GM18498 (cell line): Measurements from ENCODE around the gene OTOR.

Experiments
- ATAC-seq: cut with Tn5 transposase; IDR thresholded peaks from one replicate; pipeline ENCODE4 v1.9.1; 2021; ENCODE audit warnings: mild to moderate bottlenecking, moderate library complexity; ENCODE audit not compliant: unreplicated experiment

OTOR gene, protein sequence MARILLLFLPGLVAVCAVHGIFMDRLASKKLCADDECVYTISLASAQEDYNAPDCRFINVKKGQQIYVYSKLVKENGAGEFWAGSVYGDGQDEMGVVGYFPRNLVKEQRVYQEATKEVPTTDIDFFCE

DNA sequence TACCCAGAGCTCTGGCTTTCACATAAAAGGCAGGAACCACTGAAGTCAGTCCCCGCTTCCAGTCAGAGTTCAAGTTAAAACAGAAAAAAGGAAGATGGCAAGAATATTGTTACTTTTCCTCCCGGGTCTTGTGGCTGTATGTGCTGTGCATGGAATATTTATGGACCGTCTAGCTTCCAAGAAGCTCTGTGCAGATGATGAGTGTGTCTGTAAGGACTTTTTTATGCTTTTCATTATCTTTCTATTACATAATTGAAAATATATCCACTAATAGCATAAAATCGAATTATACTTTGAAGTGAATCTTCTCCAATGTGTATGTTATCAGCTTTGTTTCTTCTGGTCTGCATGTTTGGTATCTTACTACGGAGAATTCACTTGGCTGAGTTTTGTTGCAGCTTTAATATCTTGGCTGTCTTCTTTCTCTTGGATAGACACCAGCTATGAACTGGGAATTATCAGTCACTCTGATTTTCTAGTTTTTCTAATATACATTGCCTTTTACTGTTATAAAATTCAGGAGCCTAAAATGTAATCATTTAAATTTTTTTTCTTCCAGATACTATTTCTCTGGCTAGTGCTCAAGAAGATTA is at the start of gene OTOR:
Gene OTOR (plus strand): TSS at position 51 of the 593 bp plus-strand sequence. CDS start 44 bp downstream, at position 95.
- no peak for ATAC-seq

DNA sequence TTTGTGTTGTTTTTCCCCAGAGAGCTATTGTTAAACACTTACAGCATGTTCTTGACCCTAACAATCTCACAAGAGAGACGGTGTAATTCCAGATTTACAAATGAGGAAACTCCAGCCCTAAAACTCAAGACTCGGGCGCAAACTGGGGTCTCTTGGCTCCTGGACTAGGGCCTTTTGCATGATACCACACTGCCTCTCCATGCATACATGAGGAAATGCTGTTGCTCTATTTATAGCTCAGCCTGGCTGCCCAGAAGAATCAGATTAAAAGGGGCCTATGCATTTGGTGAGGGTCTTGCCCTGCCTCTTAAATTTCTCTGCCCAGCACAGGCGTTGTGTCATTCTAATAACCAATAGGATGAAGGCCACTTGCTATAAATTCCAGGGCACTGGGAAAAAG is 48.9 kb upstream of the OTOR start:
- ATAC-seq: no peak

DNA sequence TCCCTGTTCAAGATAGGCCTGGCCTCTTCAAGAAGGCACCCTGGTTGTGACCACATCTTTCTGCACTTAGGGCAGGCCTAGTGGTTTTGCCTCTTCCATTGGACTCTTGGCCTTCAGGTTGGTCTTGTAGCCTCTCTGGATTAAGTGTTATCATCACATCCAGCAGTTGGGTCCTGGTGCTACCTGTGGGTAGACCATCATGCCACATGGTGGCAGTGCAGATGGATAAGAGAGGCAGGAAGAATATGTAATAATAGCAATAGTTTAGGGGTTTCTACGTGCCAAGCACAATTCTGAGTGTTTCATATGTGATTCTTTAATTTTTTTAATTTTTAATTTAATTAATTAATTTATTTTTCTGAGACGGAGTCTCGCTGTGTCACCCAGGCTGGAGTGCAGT is 46.9 kb upstream of the OTOR start:
- no peak for ATAC-seq

DNA sequence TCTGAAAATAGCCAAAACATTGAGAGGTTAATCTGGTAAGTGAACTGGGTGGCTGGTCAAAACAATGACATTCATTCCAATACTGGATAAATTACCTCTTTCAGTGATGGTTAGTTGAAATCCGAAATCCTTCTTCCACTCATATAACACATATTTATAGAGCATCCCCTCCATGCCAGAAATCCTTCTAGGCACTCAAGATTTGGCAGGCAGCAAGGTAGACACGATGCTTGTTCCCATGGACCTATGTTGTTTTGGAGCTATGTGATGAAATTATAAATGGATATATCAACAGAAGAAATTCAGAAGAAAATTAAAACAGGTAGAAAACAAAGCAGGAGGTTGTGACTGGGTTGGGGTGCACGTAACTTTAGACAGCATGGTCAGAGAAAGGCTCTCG is 44.6 kb upstream of the OTOR start:
- no peak for ATAC-seq

DNA sequence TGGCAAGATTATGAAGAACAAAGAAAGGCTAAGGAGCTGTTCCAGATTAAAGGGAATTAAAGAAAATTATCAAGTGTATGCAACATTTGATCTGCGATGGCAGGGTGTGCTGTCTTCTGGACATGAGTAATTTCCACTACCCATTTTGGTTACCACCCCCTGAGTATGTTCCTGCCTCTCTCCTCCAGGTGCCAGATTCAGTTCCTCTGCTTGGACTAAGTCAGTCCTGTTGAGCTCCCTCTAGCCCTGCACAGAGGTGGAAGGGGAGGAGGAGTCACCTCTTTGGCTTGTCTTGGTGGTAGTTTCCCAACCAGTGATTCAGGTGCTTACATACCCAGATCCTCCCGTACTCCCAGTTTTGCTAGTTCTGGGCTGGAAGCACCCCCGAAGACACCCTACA is 40.5 kb upstream of the OTOR start:
- ATAC-seq: peak; percentile 64

DNA sequence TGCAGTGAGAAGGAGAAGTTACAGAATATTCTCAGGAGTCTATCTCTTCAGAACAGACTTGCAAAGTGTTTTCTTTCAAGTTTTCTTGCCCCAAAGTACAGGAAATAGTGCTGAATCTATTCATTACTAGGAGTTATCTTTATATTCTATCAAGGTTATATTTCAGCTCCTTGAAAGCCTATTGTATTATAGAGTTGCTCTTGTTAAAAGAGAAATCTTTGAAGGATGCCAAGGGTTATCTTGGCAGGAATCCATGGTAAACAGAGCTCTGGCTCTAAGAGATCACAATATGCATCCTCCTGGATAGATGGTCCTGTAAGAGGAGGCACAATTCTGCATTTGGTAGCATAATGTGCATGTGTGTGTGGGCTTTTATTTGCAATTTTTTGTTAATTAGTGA is 39.6 kb upstream of the OTOR start:
- no peak for ATAC-seq

DNA sequence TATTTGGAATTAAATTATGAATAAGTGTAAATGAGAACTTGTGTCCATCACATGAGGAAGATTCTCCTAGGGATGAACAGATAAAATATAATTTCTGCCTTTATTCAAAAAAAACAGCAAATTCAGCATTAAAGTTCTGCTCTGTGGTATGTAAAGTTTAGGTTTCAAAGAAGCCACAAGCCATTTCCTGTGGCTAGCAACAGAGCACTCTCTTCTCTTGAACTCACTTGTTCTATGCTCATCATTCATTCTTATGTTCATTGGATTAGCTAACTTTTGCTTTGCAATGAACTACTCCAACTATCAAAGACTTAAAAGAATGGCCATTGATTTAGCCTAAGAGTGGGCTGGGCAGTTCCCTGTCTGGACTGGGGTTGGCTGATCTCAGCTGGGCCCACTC is 39.1 kb upstream of the OTOR start:
- peak; percentile 83 for ATAC-seq

DNA sequence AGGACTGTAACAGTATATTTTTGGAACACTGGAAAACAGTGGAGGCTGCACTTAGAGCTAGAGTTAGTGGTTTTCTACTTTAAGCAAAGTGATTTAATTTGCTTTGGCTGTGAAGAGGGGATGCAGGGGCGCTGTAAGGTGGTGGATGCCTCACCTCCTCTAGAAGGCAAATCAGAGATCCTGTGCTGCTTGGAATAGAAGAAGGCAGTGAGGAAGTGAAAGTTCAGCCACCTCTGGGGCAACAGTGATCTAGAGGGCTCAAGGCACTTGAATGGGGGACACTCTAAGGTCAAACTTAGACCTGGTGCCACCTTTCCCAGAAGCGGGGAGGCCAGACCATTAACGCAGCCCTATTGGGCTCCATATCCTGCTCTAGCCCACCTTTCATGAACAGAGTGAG is 37.4 kb upstream of the OTOR start:
- ATAC-seq: peak; percentile 54

DNA sequence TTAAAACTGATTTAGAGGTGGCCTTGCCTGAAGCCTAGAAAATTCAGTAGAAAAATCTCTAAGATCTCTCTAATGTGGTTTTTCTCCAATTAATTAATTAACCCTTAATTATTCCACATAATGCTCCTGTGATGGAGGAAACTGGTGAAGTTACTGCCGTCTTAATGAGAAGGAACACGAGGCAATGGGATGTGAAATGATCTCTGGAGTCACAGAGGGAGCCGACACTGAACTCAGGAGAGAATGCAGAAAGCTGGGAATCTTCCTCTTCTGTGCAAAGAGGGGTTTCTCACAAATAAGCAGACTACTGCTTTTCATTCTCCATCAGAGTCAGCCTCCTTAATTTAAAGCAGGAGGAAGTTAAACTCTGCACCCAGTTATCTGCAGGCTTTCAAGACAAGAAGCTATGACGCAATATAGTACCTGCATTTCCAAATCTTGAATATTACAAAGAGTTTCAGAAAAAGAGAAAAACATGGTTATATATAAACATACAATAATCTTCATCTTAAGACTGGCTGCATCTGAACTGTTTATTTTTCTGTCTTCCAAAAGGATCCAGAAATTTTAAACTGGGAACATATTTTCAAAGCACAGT is 36.4 kb upstream of the OTOR start:
- ATAC-seq: no peak

DNA sequence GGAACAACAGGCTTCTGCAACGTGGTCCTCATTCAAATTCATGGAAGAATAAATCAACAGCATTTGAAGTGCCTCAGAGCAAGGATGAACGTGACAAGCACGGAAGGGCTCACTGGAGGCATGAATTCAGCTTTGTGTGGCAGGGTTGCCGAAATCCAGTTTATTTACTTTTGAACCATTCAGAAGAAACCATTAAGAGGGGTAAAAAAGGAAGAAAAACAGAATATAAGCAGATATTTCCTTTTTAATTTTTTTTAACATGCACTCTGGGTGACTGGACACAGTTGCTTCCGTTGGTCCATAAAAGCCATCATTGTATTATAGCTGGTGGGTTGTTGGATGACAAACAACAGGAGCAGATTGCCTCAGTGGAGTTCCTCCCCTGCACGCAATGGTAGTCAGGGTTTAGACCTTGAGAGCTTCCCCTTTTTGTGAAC is 35.6 kb upstream of the OTOR start:
- ATAC-seq: no peak

DNA sequence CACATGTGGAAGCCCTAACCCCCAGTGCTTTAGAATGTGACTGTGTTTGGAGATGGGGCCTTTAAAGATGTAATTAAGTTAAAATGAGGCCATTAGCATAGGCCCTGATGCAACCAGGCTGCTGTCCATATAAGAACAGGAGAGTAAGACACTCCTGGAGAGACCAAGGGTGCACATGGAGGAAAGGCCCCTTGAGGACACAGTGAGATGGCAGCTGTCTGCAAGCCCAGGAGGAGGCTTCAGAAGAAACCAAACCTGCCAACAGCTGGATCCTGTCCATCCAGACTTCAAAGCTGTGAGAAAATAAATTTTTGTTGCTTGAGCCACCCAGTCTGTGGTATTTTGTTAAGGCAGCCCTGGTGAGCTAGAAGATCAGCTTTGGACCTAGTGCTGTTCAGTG is 35.1 kb upstream of the OTOR start:
- ATAC-seq: no peak

DNA sequence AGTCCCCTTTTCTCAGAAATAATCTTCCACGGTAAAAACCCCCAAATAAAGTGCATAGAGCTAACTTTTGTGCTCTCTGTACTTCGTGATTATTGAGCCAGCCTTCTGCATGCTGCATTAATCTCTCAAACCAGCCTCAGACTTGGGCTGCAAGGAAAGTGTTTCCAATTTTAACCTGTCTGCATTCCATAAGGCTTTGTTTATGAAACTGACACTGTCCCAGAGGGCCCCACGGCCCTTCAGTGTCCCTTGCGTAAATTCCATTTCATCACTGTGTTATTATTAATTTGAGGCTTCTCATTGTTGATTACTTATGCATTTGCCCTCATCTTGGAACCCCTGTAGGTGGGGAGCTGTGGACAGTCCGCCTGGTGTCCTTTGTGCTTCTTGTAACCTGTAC is 33.9 kb upstream of the OTOR start:
- no peak for ATAC-seq

DNA sequence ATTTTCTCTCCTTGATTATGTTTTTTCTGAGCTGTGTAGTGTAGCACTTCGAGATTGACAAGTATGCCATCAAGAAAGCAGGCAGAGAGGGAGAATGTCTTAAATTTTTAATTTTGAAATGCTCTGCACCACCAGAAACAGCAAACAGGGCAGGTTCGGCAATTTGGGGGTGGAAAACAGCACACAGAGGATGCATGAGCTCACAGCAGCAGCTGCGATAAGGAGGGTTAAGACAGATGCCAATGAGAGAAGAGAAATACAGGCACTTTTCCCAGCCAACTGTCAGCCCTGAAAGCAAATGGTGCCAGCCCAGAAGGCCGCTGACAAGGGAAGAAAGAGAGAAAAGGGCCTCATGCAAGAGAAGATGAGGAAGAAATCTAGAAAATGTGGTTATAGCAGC is 33.4 kb upstream of the OTOR start:
- ATAC-seq: no peak

DNA sequence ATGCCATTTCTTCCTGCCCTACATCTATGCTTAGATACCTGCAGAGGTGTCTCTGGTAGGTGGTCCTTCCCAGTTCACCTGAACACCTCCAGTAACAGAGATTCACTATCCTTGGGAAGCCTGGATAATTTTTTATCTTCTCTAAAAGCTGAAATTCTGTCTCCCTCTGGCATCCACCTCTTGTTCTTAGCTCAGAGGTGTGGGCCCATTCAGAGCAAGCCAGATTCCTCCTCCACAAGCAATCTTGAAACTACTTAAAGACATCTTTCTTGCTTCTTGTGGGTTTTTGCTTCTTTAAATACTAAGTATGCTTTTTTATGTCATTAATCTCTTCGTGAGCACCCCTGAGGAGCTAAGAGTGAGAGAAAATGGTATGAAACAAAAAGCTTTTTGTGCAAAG is 28.7 kb upstream of the OTOR start:
- ATAC-seq: no peak

DNA sequence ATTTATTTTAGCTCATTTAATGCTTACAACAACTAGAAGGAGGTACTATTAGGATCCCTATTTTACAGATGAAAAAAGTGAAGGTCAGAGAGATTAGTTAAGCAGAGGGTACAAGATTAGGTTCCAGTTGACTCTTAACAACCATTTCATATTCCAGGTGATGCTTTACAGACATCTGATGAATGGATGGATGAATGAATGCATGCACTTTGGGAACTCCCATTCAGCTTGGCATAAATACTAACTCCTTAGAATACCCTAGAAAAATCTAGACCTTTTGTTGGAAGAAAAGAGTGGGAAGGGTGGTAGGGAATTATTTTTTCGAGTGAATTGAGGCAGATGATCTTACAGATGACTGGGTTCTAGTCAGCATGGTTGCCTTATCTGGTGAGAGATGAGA is 19.1 kb upstream of the OTOR start:
- no peak for ATAC-seq

DNA sequence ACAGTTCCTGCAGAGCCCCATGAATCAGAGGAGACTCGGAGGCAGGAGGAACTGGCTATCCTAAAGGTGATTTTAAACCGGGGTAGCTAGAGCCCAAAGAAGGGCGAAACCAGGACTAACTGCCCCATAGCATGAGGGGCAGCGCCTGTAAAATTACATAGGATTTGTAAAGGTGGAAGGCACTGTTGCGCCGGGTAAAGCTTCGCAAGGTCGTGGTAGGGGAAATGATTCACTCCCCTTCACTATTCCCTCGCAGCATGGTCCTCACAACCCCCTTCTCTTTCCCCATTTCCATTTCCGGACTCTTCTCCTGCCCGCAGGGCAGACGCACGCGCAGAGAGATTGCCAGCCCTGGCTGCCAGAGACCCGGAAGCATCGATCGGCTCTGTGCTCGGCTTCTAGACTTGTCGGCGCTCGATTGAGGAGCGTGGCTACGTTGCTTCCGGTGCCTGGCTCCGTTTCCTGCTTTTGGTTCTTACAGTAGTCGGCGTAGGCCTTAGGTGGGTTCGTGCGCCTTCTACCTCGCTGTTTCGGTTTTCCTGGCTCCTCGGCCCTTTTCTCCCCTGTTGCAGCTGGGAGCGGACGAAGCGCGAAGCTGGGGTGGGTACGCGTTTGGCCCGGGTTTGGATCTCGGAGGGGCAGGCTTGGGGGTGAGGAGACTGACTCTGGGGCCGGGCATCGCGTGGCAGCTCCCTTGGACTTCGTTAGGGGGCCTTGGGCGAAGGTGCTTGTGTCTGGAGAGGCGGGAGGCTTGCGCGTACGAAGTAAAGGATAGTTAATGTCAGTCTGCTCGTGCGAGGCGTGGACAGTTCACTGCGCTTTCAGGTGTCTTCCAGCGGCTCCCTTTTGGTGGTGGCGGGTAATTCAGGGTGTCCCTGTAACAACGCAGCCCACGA is 18.3 kb upstream of the OTOR start, which contains the start of gene SNRPB2:
Gene SNRPB2 (plus strand): TSS at position 462 of the 896 bp plus-strand sequence. CDS start 1,677 bp downstream, outside the sequence.
- ATAC-seq: peak; percentile 98

DNA sequence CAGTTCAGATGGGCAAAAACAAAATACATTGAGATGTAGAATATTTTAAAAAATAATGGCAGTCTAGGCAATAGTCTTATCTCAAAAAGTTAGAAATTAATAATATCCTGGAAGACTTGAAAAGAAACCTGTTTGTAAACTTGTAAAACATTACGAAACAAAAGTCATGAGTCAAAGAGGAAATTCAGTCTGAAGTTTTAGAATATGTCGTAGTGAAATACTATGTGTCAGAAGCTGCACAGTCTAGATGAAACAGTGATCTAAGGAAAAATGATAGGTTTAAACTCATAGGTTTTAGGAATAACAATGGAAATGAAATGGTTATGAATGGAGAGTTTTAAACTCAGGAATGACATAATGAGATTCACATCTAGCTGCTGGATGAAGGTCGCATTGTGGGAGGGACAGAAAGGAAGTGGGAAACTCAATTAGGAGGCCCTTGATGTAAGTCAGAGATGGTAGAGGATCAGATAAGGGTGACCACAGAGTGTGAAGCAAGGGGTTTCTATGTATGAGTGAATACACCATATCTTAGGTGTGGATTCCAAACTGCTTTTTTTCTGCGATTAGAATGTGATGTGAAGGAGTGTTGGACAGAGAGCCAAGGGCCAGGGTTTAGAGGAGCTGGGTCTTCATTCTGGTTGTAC is 15.5 kb upstream of the OTOR start:
- no peak for ATAC-seq

DNA sequence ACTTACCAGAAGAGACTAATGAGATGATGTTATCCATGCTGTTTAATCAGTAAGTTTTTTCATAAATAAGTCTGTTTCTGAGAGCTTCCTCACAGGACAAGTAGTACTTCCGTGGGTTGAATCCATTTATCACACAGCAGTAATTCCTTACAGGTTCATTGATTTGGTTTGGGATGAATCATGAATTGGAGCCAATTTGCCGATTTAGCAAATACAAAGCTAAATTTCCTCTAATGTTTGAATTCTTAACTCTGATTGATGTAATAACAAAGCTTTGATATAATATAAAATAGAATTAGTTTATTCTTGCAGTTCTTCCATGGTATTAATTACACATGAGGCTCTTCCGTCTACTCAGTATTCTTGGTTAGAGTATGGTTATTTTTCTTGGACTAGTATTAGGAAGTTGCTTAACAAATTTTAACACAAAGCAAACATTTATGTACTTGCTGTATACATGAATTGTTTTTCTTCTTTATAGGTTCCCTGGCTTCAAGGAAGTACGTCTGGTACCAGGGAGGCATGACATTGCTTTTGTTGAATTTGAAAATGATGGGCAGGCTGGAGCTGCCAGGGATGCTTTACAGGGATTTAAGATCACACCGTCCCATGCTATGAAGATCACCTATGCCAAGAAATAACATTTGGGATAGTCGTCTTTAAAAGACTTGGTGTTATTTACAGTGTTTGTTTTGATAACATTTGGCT is 7.6 kb upstream of the OTOR start:
- ATAC-seq: no peak

DNA sequence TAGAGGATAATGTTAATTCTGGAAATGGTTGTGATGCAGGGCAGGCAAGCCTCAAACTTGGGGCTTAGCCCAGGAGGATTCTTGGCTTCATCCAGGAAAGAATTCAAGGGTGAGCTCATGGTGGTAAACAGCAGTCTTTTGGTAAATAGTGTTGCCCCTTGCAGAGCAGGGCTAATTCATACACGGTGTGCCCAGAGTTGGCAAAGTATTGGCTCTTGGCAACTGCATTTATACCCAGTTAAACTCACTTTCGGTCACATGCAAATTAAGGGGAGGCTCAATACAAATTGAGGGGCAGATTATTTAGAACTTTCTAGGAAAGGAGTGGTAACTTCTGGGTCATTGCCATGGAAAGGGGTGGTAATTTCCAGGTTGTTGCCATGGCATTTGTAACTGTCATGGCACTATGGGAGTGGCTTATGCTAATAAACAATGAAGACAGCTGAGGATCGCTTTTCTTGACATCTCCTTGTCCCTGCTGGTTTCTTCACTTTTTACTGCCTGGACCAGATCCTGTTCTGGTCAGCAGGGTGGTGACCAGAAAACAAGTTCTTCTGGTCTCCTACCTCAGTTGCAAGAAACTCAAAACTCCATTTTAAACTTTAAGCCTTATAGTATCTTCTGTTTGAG is 3.9 kb upstream of the OTOR start:
- ATAC-seq: no peak

DNA sequence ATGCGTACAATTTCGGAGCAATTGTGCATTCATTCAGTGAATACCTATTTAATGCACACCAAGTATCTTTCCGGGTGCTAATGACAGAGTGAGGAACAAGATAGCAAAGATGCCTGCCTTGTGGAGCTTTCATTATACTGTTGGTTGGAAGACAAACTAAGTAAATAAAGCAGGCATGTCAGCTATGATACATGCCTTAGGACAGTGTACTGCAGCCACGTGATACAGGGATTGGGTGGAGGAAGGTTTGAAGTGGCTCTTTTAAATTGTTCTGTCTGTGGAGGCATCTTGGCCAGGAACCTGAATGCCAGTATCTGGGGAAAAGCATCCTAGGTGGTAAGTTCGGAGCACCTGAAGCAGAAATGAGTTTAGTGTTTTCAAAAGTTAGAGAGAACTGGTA is 3.0 kb upstream of the OTOR start:
- no peak for ATAC-seq
